Right lobe of liver (tissue), 6 donors: ENCODE data around the gene RBM4. TPM values are rescaled to one million over a fixed set of nuclear protein-coding genes. Genes with fewer than 3 reads are reported as not detected.
A peak's percentile ranks its signal among the peaks of the same experiment; 100 is the strongest.

Experiments
- ATAC-seq, 4 donors: fragments of 200-7000 bp; cut with Tn5 transposase; one replicate each; pipeline ENCODE4 v1.9.1; 2020; ENCODE audit warnings: mild to moderate bottlenecking in 4 of 4, moderate library complexity in 4 of 4
- DNase-seq, 3 donors: peaks; one replicate each; pipeline ENCODE4 v3.0.0-alpha.2; 2020
- H3K27ac ChIP-seq, 3 donors: fragments of 200-600 bp; one replicate each; pipeline ENCODE4 v1.8.0; 2022
- H3K27me3 ChIP-seq, 2 donors: fragments of 200-600 bp; one replicate each; pipeline ENCODE4 v1.8.0; 2022
- H3K36me3 ChIP-seq, 4 donors: fragments of 200-600 bp; sonication (generic) in 1 of 4; one replicate each; pipeline versions ENCODE4 v1.5.1 to v1.8.0; 2017 to 2022; ENCODE audit warnings: control low read depth in 1 of 4
- H3K4me1 ChIP-seq, 4 donors: fragments of 200-600 bp; sonication (generic) in 1 of 4; one replicate each; pipeline versions ENCODE4 v1.5.1 to v1.8.0; 2017 to 2022; ENCODE audit warnings: control low read depth in 1 of 4
- H3K4me3 ChIP-seq, 3 donors: fragments of 200-600 bp; one replicate each; pipeline ENCODE4 v1.8.0; 2022
- H3K9me3 ChIP-seq, 4 donors: fragments of 200-600 bp; sonication (generic) in 1 of 4; one replicate each; pipeline versions ENCODE4 v1.5.1 to v1.8.0; 2017 to 2022; ENCODE audit warnings: control low read depth in 1 of 4
- POLR2A ChIP-seq: fragments of 450-650 bp; IDR thresholded peaks from one replicate; pipeline ENCODE4 v1.6.1; 2017; ENCODE audit warnings: antibody characterized with exemption, mild to moderate bottlenecking
- WGBS: methylation state at CpG from one replicate; pipeline ENCODE4 v1.1.6; 2018; ENCODE audit warnings: low coverage, low lambda C conversion rate; ENCODE audit not compliant: insufficient coverage; ENCODE audit errors: missing lambda C conversion rate; 5-methylcytosine and 5-hydroxymethylcytosine counted together
- intact Hi-C, 2 donors: fragments of 100-400 bp; cut with DNase I; formaldehyde crosslinking; loops; one replicate each; pipeline versions ENCODE4 v1.11.2 to v1.14.1; 2022
- total RNA-seq, 6 experiments: library from RNA; depleted of rRNA in 2 of 6; stranded (reverse); fragments of >200 nt in 2 of 6; fragmentation: NEBNext Ultra II Directional in 3 of 6; extraction: Animal tissue kit (Norgen Biotek cat#: 25700) in 3 of 6; gene quantifications; one replicate each; pipeline versions ENCODE4 v1.1.0 to v1.2.4, GENCODE V29; 2016 to 2023
- TF ChIP-seq, protein P1 (sequence below), 4 donors: fragments of 200-600 bp in 3 of 4; fragments of 450-650 bp in 1 of 4; IDR thresholded peaks; one replicate each; pipeline versions ENCODE4 v1.5.1 to v1.8.0; 2016 to 2022; ENCODE audit warnings: antibody characterized with exemption in 4 of 4, mild to moderate bottlenecking in 2 of 4
- donor health status: DM: no; HTN: yes; CAD: no.
- donor health status: DM: no; HTN: no; CAD: no.
- donor health status: DM: no; HTN: no; CAD: no.
- donor health status: DM: no; HTN: yes; CAD: no.
- donor health status: DM: no; HTN: yes; CAD: no.

Gene RBM4
- total RNA-seq, 6 experiments from 2014 or later, result 40.3 to 57.0 (median 48.4) TPM

GRCh38 chr11:66670816-66671215, 32.3 kb downstream of the RBM4 start:
- peak in 3 of 4 donors; percentile 38 to 42 (median 42) for ATAC-seq

GRCh38 chr11:66674964-66675602, 36.6 kb downstream of the RBM4 start:
- WGBS, result 85% methylated on average over 2 of the region's 2 CpGs
- no peaks in the 10 kb centered on the region for H3K36me3 ChIP-seq
- H3K27me3 ChIP-seq, result no peaks in the 10 kb centered on the region
- intact Hi-C loops, result loop anchor here (5.0 kb wide), 2 partner anchors 83 to 98 kb away; partner anchors contain the start of genes CCDC87 (in 1 of the 2) and CCS (in 1 of the 2)
- no peak overlapping the region for H3K4me3 ChIP-seq
- peaks cover 0 to 23% (median 3%) of the 10 kb centered on the region in 4 donors for H3K4me1 ChIP-seq
- H3K27ac ChIP-seq, result no peak overlapping the region
- no peak for DNase-seq
- no peak for TF ChIP-seq POLR2A
- TF ChIP-seq, protein P1, sequence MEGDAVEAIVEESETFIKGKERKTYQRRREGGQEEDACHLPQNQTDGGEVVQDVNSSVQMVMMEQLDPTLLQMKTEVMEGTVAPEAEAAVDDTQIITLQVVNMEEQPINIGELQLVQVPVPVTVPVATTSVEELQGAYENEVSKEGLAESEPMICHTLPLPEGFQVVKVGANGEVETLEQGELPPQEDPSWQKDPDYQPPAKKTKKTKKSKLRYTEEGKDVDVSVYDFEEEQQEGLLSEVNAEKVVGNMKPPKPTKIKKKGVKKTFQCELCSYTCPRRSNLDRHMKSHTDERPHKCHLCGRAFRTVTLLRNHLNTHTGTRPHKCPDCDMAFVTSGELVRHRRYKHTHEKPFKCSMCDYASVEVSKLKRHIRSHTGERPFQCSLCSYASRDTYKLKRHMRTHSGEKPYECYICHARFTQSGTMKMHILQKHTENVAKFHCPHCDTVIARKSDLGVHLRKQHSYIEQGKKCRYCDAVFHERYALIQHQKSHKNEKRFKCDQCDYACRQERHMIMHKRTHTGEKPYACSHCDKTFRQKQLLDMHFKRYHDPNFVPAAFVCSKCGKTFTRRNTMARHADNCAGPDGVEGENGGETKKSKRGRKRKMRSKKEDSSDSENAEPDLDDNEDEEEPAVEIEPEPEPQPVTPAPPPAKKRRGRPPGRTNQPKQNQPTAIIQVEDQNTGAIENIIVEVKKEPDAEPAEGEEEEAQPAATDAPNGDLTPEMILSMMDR (IDR thresholded peaks at IDR 0.05), result no peak
- no peak for ATAC-seq
- no peaks in the 10 kb centered on the region for H3K9me3 ChIP-seq

More at GRCh38 chr11:66670816-66671215, 32.3 kb downstream of the RBM4 start:
- Histone ChIP-seq H3K9me3 (no peaks in the 10 kb centered on the region), H3K4me3 (no peak overlapping the region), H3K4me1 (peaks cover 0 to 15% (median 0%) of the 10 kb centered on the region in 4 donors), H3K27me3 (no peaks in the 10 kb centered on the region), H3K27ac (no peak overlapping the region), H3K36me3 (peaks cover 0 to 26% (median 4%) of the 10 kb centered on the region in 4 donors)
- no peak for TF ChIP-seq POLR2A
- TF ChIP-seq, protein P1 (IDR thresholded peaks at IDR 0.05), result no peak
- intact Hi-C loops, result no loop called here
- 80% methylated on average over 4 of the region's 5 CpGs for WGBS
- DNase-seq, result no peak

- 74% methylated on average over 15 of the region's 16 CpGs for WGBS
- no peaks in the 10 kb centered on the region for H3K27me3 ChIP-seq
- DNase-seq (no peak), ATAC-seq (no peak)
- TF ChIP-seq, protein P1 (IDR thresholded peaks at IDR 0.05), result no peak
- TF ChIP-seq POLR2A, result no peak
- H3K27ac ChIP-seq, result no peak overlapping the region
- peaks cover 0 to 23% (median 3%) of the 10 kb centered on the region in 4 donors for H3K4me1 ChIP-seq
- intact Hi-C loops, result loop anchor here (5.0 kb wide), 2 partner anchors 84 to 99 kb away; partner anchors contain the start of genes CCDC87 (in 1 of the 2) and CCS (in 1 of the 2)
- H3K36me3 ChIP-seq, result no peaks in the 10 kb centered on the region
- peak overlapping the region in 1 of 3 donors; percentile 72 for H3K4me3 ChIP-seq
- H3K9me3 ChIP-seq, result no peaks in the 10 kb centered on the region
These were observed 37.9 kb downstream of the RBM4 start for GRCh38 chr11:66676282-66676919.

GRCh38 chr11:66676931-66677598, 38.6 kb downstream of the RBM4 start:
- Histone ChIP-seq H3K27ac (peak overlapping the region; percentile 64 to 83 (median 79)), H3K27me3 (no peaks in the 10 kb centered on the region), H3K4me3 (peak overlapping the region; percentile 64 to 72 (median 66)), H3K36me3 (no peaks in the 10 kb centered on the region), H3K9me3 (no peaks in the 10 kb centered on the region), H3K4me1 (peaks cover 0 to 23% (median 3%) of the 10 kb centered on the region in 4 donors)
- no peak for DNase-seq
- TF ChIP-seq POLR2A, result no peak
- TF ChIP-seq, protein P1 (IDR thresholded peaks at IDR 0.05), result no peak
- WGBS, result 6% methylated on average over 18 of the region's 27 CpGs
- intact Hi-C loops, result loop anchor here (5.0 kb wide), 2 partner anchors 85 to 100 kb away; partner anchors contain the start of genes CCDC87 (in 1 of the 2) and CCS (in 1 of the 2)
- ATAC-seq, result no peak
